ENCODE results near the gene HDAC7.
A peak's percentile ranks its signal among the peaks of the same experiment; 100 is the strongest.
"Not testable (repeated sequence)": the region's sequence is repeated elsewhere in the genome, so short reads cannot be mapped to it uniquely, and the experiment has no call there.

Gene HDAC7

GRCh38 chr12:47828008-47828975 lies 8.6 kb upstream of the HDAC7 start:
- no peak for DNase-seq

GRCh38 chr12:47825173-47825639 lies 5.5 kb upstream of the HDAC7 start:
- no peak for DNase-seq

DNA sequence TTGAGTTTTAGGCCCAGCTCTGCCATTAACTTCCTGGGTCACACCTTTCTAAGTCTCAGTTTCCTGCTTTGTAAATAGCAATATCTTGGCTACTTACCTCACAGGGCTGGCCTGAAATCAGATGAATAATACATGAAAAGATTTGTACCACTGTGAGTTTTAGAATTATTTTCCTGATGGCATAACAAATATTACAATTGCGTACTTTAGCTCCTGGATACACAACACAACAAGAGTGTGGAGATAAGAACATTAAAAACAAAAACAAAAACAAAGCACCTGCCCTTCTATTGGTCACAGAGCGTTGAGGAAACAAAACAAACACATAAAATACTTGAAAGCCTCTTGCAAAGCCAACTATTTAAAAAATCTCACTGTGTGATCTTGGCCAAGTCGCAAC lies 4.9 kb upstream of the HDAC7 start:
- DNase-seq, result no peak

GRCh38 chr12:47824198-47824597 lies 4.5 kb upstream of the HDAC7 start:
- DNase-seq, result no peak

DNA sequence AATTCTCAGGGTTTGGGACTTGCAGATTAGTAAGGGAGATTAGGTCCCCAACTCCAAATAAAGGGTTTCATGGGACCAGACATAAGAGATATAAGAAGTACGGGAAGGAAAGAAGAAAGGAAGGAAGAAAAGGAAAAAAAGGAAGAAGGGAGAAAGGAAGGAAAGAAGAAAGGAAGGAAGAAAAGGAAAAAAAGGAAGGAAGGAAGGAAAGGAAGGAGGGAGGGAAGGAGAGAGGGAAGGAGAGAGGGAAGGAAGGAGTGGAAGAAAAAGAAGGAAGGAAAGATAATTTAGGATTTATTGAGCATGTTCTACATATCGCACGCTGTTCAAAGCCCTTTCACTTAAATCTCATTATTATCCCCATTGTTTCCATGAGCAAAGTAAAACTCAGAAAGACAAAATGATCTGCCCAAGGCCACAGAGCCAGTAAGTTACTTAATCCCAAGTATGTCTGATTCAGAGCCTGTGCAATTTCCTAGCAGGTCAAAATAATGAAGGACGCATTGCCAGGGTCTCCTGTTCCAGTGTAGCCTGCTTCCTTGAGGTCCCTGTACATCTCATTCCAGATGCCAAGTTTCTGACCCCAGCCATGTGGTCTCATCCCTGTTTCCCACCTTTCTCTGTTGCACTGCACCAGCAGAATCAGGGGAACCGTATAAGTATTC lies 3.9 kb upstream of the HDAC7 start:
- DNase-seq, result no peak

GRCh38 chr12:47822863-47823262 lies 3.2 kb upstream of the HDAC7 start:
- no peak for DNase-seq

GRCh38 chr12:47822401-47822800 lies 2.7 kb upstream of the HDAC7 start:
- DNase-seq, result no peak

GRCh38 chr12:47821346-47821706 lies 1.6 kb upstream of the HDAC7 start:
- no peak for DNase-seq

DNA sequence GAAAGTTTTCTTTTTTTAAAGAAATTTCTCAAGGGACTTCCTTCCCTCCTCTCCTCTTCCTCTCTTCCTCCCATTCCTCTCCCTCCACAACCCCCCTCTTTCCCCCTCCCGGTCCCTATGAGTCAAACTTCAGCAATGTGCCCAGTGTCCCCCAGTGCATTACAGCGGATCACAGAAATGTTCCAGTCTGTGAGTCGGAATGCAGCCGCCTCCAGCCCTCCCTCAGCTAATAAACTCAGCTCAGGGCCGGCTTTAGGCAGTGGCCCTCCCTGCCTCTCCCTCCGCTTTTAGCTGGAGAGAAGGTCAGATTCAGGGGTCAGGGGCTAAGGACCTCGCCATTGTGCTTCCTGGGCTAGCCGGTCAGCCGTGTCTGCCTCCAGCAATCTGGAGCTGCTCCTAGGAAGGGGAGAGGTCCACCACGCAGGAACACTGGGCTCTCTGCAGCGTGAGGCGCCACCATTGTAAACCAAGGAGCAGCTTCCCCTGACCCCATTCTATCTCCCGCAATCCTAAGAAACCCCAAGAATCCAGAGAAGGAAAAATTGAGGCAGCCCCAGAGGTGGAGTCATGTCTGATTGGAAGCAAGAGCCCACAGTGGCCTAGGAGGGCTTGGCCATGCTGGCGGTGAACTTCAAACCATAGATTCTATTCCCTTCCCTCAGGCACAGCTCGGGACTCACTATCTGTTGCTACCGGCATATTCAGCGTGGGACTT lies 1.1 kb upstream of the HDAC7 start:
- peak; percentile 66 to 79 for DNase-seq

- DNase-seq, result peak; percentile 39 to 44
These were observed 386 bp downstream of the HDAC7 start for GRCh38 chr12:47819138-47819895.

DNA sequence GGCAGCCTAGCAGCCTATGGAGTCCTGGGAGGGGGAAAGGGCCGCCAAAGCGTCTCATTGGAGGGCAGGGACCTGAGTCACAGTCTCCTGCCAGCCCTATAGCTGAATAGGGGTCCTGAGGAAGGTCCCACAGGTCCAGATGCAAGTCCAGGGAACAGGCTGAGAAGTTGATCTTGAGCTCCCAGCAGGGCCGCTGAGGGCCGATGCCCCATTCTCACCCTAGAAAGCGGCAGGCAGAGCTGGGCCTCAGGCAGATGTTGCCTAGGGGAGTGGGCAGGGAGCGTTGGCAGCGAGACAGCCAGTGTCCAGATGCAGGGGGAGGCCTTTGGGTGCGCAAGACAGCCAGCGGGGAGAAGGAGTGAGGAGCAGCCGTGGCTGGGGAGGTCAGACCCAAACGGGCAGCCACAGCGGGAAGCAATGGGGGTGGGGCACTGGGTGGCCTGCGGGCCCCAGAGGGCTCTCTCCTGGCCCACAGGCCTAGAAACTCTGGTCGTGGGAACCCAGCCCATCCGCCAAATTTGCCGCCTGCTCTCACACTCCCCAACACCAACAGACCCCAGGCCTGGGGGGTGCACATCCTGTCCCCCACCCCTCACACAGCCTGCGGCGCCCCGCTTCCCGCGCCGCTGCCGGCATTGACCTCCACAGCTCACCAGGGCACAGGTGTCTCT lies 1.1 kb downstream of the HDAC7 start:
- no peak for DNase-seq

GRCh38 chr12:47818007-47818376 lies 1.7 kb downstream of the HDAC7 start:
- DNase-seq, result no peak

- no peak for DNase-seq
These were observed 2.3 kb downstream of the HDAC7 start for GRCh38 chr12:47817272-47818006.

- no peak for DNase-seq
These were observed 3.1 kb downstream of the HDAC7 start for GRCh38 chr12:47816403-47817271.

GRCh38 chr12:47815447-47815846 lies 4.3 kb downstream of the HDAC7 start:
- not testable (repeated sequence) for DNase-seq

DNA sequence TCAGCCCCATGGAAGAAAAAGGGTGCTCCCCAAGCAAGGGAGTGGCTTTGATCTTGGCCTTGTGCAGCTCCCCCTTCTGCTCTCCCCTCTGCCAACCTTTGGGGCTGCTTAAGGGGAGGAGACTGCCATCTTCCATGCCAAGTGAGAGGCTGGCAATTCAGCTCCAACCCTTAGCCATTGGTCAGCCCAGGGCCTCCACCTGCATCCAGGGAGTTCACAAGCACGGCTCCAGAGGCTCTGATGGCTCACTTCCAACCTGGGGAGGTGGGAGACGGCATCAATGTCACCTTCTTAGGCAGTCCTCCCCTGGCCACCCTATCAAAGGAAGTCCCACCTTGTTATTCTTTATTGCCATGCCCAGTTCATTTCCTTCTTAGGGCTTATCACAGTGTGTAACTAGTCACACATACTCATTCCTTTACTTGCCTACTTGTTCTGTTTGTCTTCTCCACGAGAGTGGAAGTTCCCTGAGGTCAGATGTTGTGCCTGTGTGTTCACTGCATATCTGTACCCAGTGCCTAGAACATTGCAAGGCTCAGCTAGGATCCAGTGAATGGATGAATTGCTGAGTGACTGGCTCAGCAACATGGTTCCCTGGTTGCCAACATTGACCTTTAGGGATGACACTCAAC lies 5.0 kb downstream of the HDAC7 start:
- no peak for DNase-seq

DNA sequence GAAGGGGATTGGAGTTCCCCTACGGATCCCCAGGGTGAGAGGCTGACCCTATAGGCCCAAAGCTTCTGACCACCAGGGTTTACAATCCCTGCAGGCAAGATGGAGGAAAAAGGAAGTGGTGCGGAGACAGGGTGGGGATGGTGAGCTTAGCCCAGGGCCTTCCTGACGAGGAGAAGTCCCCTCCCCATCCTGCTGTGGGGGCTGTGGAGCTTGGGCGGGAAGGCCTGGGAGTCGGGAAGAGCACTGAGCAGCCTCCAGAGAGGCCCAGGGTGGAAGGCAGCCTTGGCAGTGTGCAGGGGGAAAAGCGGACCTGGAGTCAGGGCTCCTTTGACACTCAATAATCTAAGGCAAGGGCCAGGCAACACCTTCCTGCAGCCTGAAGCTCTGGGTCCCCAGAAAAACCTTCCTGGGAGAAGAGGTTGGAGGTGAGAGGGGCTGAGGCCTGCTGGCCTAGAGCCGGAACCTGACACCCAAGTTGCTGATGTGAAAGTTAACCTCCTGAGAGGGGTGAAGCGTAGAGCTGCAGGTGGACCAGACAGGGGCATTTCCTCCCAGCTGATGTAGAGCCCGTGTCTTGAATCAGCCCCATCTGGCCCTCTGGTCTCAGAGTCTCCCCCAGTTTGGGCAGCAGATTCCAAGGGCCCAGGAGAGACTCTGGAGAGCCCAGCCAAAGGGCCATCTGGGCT lies 6.0 kb downstream of the HDAC7 start:
- peak; percentile 76 to 78 for DNase-seq

- peak; percentile 84 to 91 for DNase-seq
These were observed 6.7 kb downstream of the HDAC7 start for GRCh38 chr12:47812797-47813510.
